ENCODE measurements around the gene NNT.

DNA sequence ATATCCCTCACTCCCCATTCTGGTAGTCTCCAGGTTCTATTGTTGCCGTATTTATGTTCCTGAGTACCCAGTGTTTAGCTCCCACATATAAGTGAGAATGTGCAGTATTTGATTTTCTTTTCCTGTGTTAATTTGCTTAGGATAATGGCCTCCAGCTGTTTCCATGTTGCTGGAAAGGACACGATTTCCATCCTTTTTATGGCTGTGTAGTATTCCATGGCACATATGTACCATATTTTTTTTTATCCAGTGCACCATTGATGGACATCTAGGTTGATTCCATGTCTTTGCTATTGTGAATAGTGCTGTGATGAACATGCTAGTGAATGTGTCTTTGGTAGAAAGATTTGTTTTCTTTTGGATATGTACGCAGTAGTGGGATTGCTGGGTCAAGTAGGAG, 98.2 kb downstream of the NNT start:
- TF ChIP-seq ZFP3 (CRISPR knock-in tag; IDR thresholded peaks at IDR 0.05) (no peak), ZC3H10 (CRISPR knock-in tag; IDR thresholded peaks at IDR 0.05) (no peak), GLIS3 (CRISPR knock-in tag; IDR thresholded peaks at IDR 0.05) (no peak), ZNF70 (CRISPR knock-in tag; IDR thresholded peaks at IDR 0.05) (no peak), TOX (CRISPR knock-in tag; IDR thresholded peaks at IDR 0.05; ENCODE audit: borderline replicate concordance) (no peak), OSR1 (CRISPR knock-in tag; IDR thresholded peaks at IDR 0.05) (no peak), ESRRG (CRISPR knock-in tag; IDR thresholded peaks at IDR 0.05) (no peak), RARB (CRISPR knock-in tag; IDR thresholded peaks at IDR 0.05) (no peak)
- TF ChIP-seq, protein P1, sequence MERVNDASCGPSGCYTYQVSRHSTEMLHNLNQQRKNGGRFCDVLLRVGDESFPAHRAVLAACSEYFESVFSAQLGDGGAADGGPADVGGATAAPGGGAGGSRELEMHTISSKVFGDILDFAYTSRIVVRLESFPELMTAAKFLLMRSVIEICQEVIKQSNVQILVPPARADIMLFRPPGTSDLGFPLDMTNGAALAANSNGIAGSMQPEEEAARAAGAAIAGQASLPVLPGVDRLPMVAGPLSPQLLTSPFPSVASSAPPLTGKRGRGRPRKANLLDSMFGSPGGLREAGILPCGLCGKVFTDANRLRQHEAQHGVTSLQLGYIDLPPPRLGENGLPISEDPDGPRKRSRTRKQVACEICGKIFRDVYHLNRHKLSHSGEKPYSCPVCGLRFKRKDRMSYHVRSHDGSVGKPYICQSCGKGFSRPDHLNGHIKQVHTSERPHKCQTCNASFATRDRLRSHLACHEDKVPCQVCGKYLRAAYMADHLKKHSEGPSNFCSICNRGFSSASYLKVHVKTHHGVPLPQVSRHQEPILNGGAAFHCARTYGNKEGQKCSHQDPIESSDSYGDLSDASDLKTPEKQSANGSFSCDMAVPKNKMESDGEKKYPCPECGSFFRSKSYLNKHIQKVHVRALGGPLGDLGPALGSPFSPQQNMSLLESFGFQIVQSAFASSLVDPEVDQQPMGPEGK (CRISPR knock-in tag; IDR thresholded peaks at IDR 0.05; ENCODE audit: borderline replicate concordance), result no peak
- TF ChIP-seq, protein P2, sequence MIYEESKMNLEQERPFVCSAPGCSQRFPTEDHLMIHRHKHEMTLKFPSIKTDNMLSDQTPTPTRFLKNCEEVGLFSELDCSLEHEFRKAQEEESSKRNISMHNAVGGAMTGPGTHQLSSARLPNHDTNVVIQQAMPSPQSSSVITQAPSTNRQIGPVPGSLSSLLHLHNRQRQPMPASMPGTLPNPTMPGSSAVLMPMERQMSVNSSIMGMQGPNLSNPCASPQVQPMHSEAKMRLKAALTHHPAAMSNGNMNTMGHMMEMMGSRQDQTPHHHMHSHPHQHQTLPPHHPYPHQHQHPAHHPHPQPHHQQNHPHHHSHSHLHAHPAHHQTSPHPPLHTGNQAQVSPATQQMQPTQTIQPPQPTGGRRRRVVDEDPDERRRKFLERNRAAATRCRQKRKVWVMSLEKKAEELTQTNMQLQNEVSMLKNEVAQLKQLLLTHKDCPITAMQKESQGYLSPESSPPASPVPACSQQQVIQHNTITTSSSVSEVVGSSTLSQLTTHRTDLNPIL (CRISPR knock-in tag; IDR thresholded peaks at IDR 0.05; ENCODE audit: low read depth), result no peak
